AG04449 (cell line): ENCODE measurements around the gene SHC3.

Experiments
- CTCF ChIA-PET: fragments of 350-600 bp; formaldehyde crosslinking; extraction: SDS; loops from one replicate; lab custom pipeline; 2021; ENCODE audit warnings: antibody characterized with exemption; lab: Yijun Ruan, JAX
- POLR2A ChIA-PET: fragments of 400-600, 350-600 bp; formaldehyde crosslinking; extraction: SDS; loops from one replicate; lab custom pipeline; 2020; ENCODE audit warnings: antibody characterized with exemption, inconsistent platforms; lab: Yijun Ruan, JAX
- DNase-seq: peaks from one replicate; pipeline ENCODE4 v3.0.0-alpha.2; 2010; ENCODE audit warnings: low read depth, low spot score
- H3K4me3 ChIP-seq: 2 replicates; pipeline ENCODE4 v1.5.1; 2011; ENCODE audit warnings: low read depth, mild to moderate bottlenecking, control low read depth, low read length
- TF ChIP-seq, protein P1 (sequence below): IDR thresholded peaks from one replicate; pipeline ENCODE4 v1.5.1; 2011; ENCODE audit warnings: mild to moderate bottlenecking, moderate library complexity, low read length, control low read depth, inconsistent platforms; ENCODE audit not compliant: insufficient read depth; ENCODE audit errors: missing control alignments

Gene SHC3

GRCh38 chr9:88979021-88979420 lies 199.6 kb downstream of the SHC3 start:
- ChIA-PET POLR2A (no interaction called here), CTCF (interaction anchor here (1.6 kb wide), 1 partner anchor 14 kb away, joined by 3 read pairs; no protein-coding TSS in a partner anchor)
- no peak for DNase-seq
- H3K4me3 ChIP-seq, result no peak overlapping the region
- TF ChIP-seq, protein P1, sequence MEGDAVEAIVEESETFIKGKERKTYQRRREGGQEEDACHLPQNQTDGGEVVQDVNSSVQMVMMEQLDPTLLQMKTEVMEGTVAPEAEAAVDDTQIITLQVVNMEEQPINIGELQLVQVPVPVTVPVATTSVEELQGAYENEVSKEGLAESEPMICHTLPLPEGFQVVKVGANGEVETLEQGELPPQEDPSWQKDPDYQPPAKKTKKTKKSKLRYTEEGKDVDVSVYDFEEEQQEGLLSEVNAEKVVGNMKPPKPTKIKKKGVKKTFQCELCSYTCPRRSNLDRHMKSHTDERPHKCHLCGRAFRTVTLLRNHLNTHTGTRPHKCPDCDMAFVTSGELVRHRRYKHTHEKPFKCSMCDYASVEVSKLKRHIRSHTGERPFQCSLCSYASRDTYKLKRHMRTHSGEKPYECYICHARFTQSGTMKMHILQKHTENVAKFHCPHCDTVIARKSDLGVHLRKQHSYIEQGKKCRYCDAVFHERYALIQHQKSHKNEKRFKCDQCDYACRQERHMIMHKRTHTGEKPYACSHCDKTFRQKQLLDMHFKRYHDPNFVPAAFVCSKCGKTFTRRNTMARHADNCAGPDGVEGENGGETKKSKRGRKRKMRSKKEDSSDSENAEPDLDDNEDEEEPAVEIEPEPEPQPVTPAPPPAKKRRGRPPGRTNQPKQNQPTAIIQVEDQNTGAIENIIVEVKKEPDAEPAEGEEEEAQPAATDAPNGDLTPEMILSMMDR, result no peak

DNA sequence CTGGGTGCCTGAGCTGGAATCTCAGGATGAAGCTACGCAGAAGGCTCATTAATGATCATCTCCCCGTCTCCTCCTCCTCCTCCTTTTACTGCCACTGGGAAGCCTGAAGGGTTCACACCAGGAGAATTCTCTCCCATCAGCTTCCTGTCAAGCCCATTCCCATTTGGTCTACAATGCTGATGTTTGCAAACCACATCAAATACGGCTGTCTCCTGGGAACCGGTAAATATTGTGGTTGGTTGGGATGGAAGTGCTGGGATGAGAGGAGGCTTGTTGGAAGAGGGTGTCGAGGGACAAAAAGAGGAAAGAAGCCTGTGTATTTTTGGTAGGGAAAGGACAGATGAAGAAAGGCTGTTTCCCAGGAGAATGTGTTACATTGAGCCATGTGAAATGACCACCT lies 200.6 kb downstream of the SHC3 start:
- ChIA-PET POLR2A (no interaction called here), CTCF (interaction anchor here (1.0 to 1.6 kb wide), 3 partner anchors 9 to 23 kb away, joined by 3 to 4 read pairs (median 3); no protein-coding TSS in a partner anchor)
- TF ChIP-seq, protein P1, result no peak
- no peak for DNase-seq
- H3K4me3 ChIP-seq, result no peak overlapping the region

DNA sequence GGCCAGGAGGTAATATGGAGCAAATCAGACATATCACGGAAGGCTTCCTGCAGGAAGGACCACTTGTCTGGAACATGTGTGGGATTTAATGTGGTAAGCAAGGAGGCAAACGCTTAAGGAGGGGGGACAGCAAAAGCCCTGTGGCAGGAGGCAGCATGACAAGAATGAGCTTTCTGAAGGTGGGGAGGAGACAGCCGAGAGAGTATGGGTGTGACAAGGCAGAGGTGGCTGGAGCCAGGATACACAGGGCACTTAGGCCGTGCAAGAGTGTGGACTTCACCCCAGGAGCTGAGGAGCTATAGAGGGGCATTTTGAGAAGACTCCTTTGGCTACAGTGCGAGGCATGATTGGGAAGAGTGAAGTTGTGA lies 201.7 kb downstream of the SHC3 start:
- POLR2A ChIA-PET, result no interaction called here
- CTCF ChIA-PET, result no interaction called here
- no peak for DNase-seq
- TF ChIP-seq, protein P1, result no peak
- H3K4me3 ChIP-seq, result no peak overlapping the region

- no peak for DNase-seq
- TF ChIP-seq, protein P1, result no peak
- no peak overlapping the region for H3K4me3 ChIP-seq
- CTCF ChIA-PET, result no interaction called here
- POLR2A ChIA-PET, result no interaction called here
Measured at GRCh38 chr9:88975966-88976889, 202.4 kb downstream of the SHC3 start.

- ChIA-PET POLR2A (no interaction called here), CTCF (no interaction called here)
- TF ChIP-seq, protein P1, result no peak
Measured at GRCh38 chr9:88974641-88975040, 204.0 kb downstream of the SHC3 start.

GRCh38 chr9:88973281-88974045 lies 205.2 kb downstream of the SHC3 start:
- TF ChIP-seq, protein P1, result no peak
- POLR2A ChIA-PET, result no interaction called here
- DNase-seq, result no peak
- CTCF ChIA-PET, result no interaction called here
- H3K4me3 ChIP-seq, result no peak overlapping the region

More at GRCh38 chr9:88974641-88975040, 204.0 kb downstream of the SHC3 start:
- no peak overlapping the region for H3K4me3 ChIP-seq
- no peak for DNase-seq
